Midbrain (tissue), 1 donor: ENCODE measurements around the gene FGF22.
"Not testable (repeated sequence)": the region's sequence is repeated elsewhere in the genome, so short reads cannot be mapped to it uniquely, and the experiment has no call there.

Source experiments
- DNase-seq: peaks from one replicate; lab custom pipeline; 2025; lab: John Stamatoyannopoulos, UW

Gene FGF22

GRCh38 chr19:607301-608154 lies 32.2 kb upstream of the FGF22 start:
- DNase-seq, result no peak

DNA sequence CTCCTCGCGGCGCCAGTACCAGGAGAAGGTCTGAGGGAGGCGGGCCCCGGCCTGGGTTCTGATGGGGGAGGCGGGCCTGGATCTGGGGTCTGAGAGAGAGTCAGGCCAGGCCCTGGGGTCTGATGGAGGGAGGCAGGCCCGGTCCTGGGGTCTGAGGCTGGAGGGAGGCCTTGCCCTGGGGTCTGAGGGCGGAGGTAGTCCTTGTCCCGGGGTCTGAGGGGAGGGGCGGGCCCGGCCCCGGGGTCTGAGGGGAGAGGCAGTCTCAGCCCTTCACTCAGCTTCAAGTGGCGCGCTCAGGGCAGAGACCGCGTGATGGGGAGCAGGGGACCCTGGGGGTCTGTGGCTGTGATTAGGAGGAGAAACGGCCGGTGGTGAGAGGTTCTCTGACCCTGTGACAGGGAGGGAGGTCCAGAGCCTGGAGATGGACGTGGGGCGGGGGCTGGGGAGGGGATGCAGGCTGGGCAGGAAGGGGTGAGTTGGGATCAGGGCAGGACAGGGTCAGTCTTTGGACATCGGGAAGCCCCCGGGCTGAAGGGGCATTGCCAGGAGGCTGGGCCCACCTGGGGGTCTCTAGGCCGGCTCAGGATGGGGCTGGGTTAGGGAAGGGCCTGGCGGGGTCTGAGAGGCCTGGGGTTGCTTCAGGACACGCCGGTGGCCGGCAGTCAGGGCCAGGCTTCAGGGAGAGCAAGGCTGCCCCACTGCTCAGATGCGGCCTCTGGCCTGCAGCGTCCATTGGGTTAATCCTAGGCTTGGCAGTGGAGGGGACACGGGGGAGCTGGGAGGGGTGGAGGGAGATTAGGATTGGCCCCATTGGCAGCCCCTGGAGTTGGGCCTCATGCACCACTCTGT lies 31.3 kb upstream of the FGF22 start:
- no peak for DNase-seq

DNA sequence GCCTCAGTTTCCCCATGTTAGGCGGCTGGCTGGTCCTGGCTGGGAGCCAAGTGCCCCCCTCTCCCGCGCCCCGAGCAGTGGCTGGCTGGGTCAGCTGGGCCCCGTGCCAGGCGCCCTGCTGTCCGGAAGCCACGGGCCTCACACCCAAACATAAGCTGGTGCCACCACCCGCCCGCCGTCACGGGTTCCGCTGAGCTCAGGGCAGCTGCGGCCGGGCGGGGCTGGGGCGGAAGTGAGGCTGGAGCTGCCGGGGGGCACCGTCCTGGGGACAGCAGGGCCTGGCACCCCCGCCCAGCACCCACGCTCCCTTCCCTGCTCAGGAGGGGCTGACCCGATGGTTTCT lies 30.7 kb upstream of the FGF22 start:
- peak; percentile 86 for DNase-seq

GRCh38 chr19:610071-610800 lies 29.4 kb upstream of the FGF22 start:
- no peak for DNase-seq

DNA sequence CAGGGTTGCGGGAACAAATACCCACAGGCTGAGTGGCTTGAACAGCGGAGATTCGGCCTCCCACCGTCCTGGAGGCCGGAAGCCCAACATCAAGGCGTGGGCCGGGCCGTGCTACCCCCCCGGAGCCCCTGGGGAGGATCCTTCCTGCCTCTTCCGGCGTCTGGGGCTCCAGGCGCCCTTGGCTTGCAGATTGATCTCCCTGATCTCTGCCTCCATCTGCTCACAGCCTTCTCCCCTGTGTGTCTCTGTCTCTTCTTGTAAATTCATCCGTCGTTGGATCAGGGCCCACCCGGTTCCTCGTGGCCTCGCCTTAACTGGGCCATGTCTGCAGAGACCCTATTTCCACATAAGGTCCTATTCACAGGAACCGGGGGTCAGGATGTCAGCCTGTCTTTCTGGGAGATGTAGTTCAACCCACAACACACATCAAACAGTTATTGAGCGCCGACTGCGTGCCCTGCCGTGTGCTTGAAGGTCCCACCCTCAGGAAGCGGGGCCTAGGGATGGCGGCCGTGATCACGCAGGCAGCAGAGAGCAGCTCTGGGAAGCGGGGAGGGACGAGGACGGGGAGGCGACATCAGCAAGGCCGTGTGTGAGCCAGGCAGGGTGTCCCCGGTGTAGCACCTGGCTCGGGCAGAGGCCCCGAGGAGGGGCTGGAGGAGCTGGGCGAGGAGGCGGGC lies 28.7 kb upstream of the FGF22 start:
- DNase-seq, result no peak

DNA sequence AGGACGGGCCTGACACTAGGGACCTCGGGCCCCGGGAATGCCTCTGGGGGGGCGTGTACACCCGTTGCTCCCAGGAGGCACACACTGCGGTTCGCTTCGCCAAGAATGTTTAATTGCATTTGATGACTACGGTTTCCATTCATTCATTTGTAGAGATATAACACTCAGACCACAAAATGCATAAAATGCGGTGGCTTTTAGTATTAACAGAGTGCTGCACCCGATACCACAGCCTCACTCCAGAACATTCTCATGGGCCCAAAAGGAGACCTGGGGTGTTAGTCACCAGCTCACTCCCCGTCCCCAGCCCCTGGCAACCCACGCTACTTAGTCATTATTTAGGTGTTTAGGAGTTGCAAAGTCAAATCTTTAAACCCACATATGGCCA lies 28.2 kb upstream of the FGF22 start:
- no peak for DNase-seq

DNA sequence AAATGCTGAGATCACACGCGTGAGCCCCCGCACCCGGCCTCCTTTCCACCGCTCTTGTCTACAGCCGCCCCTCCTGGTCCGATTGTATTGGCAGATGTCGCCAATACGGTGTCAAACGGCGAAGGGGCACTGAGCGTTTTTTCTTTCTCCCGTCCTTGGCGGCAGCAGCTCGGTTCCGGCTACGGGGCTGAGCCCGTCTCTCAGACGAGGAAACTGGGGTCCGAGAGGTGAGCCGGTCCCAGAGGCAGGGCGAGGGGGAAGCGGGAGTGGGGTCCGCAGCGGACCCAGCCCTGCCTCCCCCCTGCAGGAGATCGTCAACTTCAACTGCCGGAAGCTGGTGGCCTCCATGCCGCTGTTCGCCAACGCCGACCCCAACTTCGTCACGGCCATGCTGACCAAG lies 26.7 kb upstream of the FGF22 start:
- DNase-seq, result no peak

- no peak for DNase-seq
Measured at GRCh38 chr19:613732-614567, 25.7 kb upstream of the FGF22 start.

- no peak for DNase-seq
Measured at GRCh38 chr19:615619-616018, 24.1 kb upstream of the FGF22 start.

DNA sequence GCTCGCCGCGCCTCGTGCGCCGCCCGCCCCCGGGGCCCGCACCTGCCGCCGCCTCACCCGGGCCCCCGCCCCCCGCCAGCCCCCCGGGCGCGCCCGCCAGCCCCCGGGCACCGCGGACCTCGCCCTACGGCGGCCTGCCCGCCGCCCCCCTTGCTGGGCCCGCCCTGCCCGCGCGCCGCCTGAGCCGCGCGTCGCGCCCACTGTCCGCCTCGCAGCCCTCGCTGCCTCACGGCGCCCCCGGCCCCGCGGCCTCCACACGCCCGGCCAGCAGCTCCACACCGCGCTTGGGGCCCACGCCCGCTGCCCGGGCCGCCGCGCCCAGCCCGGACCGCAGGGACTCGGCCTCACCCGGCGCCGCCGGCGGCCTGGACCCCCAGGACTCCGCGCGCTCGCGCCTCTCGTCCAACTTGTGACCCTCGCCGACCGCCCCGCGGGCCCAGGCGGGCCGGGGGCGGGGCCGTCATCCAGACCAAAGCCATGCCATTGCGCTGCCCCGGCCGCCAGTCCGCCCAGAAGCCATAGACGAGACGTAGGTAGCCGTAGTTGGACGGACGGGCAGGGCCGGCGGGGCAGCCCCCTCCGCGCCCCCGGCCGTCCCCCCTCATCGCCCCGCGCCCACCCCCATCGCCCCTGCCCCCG lies 23.5 kb upstream of the FGF22 start:
- no peak for DNase-seq

DNA sequence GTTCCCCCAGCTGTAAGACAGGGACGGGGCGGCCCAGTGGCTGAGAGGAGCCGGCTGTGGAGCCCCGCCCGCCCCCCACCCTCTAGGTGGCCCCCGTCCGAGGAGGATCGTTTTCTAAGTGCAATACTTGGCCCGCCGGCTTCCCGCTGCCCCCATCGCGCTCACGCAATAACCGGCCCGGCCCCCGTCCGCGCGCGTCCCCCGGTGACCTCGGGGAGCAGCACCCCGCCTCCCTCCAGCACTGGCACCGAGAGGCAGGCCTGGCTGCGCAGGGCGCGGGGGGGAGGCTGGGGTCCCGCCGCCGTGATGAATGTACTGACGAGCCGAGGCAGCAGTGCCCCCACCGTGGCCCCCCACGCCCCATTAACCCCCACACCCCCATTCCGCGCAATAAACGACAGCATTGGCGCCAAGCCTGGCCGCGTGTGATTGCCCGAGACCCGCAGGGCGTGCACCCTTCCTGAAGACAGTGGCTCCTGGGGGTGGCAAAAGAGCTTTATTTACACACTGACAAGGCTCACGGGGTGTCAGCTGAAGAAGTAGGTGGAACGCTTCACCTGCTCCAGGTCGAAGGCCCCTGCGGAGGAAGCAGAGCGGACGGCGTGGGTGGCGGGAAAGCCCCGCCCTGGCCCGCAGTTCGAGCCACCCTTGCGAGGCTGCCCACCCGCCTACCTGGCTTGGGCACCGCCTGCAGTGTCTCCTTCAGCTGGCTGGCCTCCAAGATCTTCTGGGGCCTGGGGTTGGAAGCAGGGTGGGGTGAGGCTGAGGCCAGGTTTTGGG lies 22.7 kb upstream of the FGF22 start:
- DNase-seq, result no peak

GRCh38 chr19:617551-618246 lies 22.0 kb upstream of the FGF22 start:
- no peak for DNase-seq

DNA sequence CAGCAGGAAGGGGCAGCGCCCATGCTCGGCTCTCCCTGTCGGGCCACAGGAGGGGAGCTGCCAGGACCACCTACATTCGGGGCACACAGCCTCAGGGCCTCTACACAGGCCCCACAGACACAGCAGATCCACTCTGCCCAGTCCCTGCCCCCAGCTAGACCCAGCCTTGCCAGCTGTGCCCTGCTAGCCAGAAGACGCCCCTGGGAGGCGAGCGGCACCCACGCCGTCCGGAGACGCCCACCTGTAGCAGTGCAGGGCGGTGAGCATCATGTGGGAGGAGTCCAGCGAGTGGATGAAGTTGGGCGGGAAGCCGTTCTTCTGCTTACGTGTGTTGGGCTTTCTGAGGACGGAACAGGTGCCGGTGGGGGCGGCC lies 21.4 kb upstream of the FGF22 start:
- DNase-seq, result no peak

DNA sequence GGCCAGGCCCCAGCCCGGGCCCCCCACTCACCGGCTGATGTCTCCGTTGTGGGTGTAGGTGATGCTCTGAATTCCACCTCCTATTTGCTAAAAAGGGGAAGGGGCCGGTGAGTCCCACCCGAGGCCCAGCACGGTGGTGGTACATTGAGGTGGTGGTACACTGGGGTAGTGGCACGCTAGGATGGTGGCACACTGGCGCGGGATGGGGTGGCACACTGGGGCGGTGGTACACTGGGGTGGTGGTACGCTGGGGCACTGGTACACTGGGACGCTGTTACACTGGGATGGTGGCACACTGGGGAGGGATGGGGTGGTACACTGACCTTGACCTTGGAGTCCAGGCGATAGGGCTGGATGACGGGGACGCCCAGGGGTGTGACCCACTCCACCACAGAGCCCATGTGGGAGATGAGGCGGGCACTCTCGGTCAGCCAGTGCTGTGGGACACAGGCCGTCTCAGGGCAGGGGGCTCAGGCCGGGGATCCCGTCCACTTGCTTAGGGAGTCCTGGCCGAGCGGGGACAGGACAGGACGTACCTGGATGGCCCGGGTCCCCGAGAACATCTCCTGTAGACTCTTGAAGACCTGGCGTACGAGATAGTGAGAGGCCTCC lies 20.9 kb upstream of the FGF22 start:
- DNase-seq, result no peak

DNA sequence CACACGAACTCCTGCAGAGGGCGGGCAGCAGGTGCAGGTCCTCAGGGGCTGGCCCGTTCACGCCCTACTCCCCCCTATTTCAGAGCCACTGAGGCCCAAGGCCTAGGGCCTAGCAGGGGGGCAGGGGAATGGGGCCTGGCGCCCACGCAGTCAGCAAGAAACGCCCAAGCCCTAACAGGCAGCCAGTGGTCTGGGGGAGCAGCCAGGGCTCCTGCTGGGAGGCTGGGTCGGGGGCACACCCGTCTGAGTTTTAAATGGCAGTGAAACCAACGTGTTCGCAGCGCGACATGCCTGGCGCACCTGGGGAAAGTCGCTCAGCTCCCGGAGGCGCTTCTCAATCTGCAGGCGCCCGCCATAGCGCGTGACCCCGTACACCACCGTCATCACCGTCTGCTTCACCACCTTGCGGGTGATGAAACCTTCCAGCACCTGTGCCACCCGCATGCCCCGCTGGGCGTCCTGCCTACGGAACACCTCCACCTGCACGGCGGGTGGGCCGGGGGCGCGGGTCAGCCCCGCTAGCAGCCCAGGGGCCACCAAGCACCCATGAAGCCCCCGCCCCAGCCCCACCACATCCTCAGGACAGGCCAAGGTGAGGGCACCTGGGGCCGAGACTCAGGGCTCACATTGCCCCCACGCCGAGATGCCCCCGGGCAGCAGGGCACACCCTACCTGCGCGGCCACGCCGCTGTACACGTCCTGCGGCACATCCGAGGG lies 20.2 kb upstream of the FGF22 start:
- no peak for DNase-seq

DNA sequence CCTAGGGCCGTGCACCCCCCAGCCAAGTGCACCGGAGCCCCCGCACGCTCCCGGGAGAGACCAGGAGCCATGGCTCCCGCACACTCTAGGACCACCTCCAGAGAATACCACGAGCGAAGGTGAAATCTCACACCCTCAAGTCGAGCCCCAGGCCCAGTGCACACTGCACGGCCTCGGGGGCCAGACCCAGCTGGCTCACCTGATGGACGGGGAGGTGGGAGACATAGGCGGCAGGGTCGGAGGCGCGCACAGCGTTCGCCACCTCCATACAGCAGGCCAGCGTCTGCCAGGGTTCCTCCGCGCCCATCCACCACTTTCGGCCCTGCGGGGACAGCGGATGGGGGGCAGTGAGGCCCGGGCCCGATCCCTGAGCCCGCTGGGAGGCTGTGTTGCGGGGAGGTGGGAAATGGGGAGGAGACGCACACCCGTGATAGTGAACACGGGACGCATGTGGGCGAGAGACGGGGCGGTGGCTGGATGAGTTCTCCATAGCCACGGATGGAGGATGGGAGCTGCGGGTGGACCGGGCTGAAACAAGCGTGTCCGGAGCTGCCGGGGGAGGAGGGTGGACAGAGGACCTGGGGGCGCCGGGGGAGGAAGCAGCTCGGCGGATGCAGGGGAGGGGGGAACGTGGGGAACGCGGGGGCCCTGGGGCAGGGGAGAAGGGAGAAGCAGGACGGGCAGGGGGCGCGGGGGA lies 19.4 kb upstream of the FGF22 start:
- no peak for DNase-seq

- DNase-seq, result not testable (repeated sequence)
Measured at GRCh38 chr19:621191-621590, 18.5 kb upstream of the FGF22 start.

DNA sequence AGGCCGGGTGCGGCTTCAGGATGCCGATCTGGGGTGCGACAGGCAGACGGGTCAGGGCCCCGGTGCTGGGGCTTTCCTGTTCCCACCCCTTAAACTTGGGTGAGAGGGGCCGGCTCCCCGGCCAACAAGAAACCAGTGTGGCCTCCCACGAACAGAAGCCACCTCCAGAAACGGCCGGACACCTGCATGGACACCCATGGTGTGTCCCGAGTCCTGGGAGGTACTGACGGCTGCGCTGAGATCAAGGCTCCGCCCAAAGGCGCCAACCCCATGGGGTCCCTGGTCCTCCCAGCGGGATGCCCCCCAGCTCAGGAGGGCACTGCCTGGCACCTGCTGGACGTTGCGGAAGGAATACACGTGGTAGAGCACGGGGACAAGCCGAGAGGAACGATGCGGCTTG lies 17.9 kb upstream of the FGF22 start:
- no peak for DNase-seq
